HEK293 (cell line): ENCODE data around the gene ALDH3A1.

Experiments used
- CTCF ChIA-PET: fragments of 350-600 bp; formaldehyde crosslinking; extraction: SDS; loops from one replicate; lab custom pipeline; 2021; ENCODE audit warnings: antibody characterized with exemption; lab: Yijun Ruan, JAX
- POLR2A ChIA-PET: fragments of 300-600 bp; formaldehyde crosslinking; extraction: SDS; loops from one replicate; lab custom pipeline; 2020; ENCODE audit warnings: antibody characterized with exemption, inconsistent platforms; lab: Yijun Ruan, JAX
- H3K27ac ChIP-seq: fragments of 200-500 bp; sonication (Bioruptor generic); 2 replicates; pipeline ENCODE4 v1.5.1; 2014; ENCODE audit warnings: low read depth, low read length, control low read depth, inconsistent platforms; ENCODE audit errors: extremely low read depth
- H3K36me3 ChIP-seq, 2 experiments: fragments of 200-500 bp in 1 of 2; sonication (Bioruptor generic) in 1 of 2; 1 replicate in 1 of 2; 2 replicates in 1 of 2; pipeline ENCODE4 v1.5.1; 2014 to 2017; ENCODE audit warnings: inconsistent platforms in 2 of 2, low read length in 2 of 2; ENCODE audit not compliant: control insufficient read depth in 2 of 2, insufficient read depth in 1 of 2
- H3K4me1 ChIP-seq: fragments of 200-500 bp; sonication (Bioruptor generic); 2 replicates; pipeline ENCODE4 v1.5.1; 2014; ENCODE audit warnings: mild to moderate bottlenecking, low read length, inconsistent platforms; ENCODE audit not compliant: control insufficient read depth, insufficient read depth
- H3K4me3 ChIP-seq: 2 replicates; pipeline ENCODE4 v1.5.1; 2011; ENCODE audit warnings: low read depth, mild to moderate bottlenecking, control low read depth, low read length, moderate library complexity
- H3K9me3 ChIP-seq: fragments of 200-500 bp; sonication (Bioruptor generic); 2 replicates; pipeline ENCODE4 v1.5.1; 2014; ENCODE audit warnings: low read depth, low read length, inconsistent platforms; ENCODE audit not compliant: control insufficient read depth, insufficient read depth
- BCL11B ChIP-seq: fragments of 450-650 bp; formaldehyde crosslinking; IDR thresholded peaks from 2 replicates; pipeline ENCODE4 v1.5.1; 2016; ENCODE audit warnings: low read depth, missing biosample characterization, missing genetic modification characterization
- GLI4 ChIP-seq: fragments of 450-650 bp; formaldehyde crosslinking; IDR thresholded peaks from 2 replicates; pipeline ENCODE4 v1.5.1; 2016; ENCODE audit warnings: missing biosample characterization, missing genetic modification characterization
- MYNN ChIP-seq: fragments of 450-650 bp; formaldehyde crosslinking; IDR thresholded peaks from 2 replicates; pipeline ENCODE4 v1.5.1; 2016; ENCODE audit warnings: missing biosample characterization, missing genetic modification characterization, borderline replicate concordance
- TRIM28 ChIP-seq: IDR thresholded peaks from 2 replicates; pipeline ENCODE4 v1.6.1; 2011; ENCODE audit warnings: low read length, control low read depth, borderline replicate concordance
- ZBTB20 ChIP-seq: fragments of 450-650 bp; formaldehyde crosslinking; IDR thresholded peaks from 2 replicates; pipeline ENCODE4 v1.5.1; 2016; ENCODE audit warnings: missing biosample characterization, missing genetic modification characterization
- ZIC2 ChIP-seq: fragments of 450-650 bp; formaldehyde crosslinking; IDR thresholded peaks from 2 replicates; pipeline ENCODE4 v1.5.1; 2016; ENCODE audit warnings: missing biosample characterization, missing genetic modification characterization
- ZNF121 ChIP-seq: fragments of 450-650 bp; formaldehyde crosslinking; IDR thresholded peaks from 2 replicates; pipeline ENCODE4 v1.5.1; 2016; ENCODE audit warnings: missing biosample characterization, missing genetic modification characterization
- ZNF132 ChIP-seq: fragments of 450-650 bp; formaldehyde crosslinking; IDR thresholded peaks from 2 replicates; pipeline ENCODE4 v1.5.1; 2017; ENCODE audit warnings: missing biosample characterization, missing genetic modification characterization, borderline replicate concordance
- ZNF16 ChIP-seq: fragments of 450-650 bp; formaldehyde crosslinking; IDR thresholded peaks from 2 replicates; pipeline ENCODE4 v1.5.1; 2016; ENCODE audit warnings: low read depth, missing biosample characterization, missing genetic modification characterization
- ZNF350 ChIP-seq: fragments of 450-650 bp; formaldehyde crosslinking; IDR thresholded peaks from 2 replicates; pipeline ENCODE4 v1.5.0; 2017; ENCODE audit warnings: missing biosample characterization, mild to moderate bottlenecking, missing genetic modification characterization
- ZNF449 ChIP-seq: fragments of 450-650 bp; formaldehyde crosslinking; IDR thresholded peaks from 2 replicates; pipeline ENCODE4 v1.5.1; 2017; ENCODE audit warnings: missing biosample characterization, mild to moderate bottlenecking, missing genetic modification characterization, moderate library complexity
- ZNF473 ChIP-seq: fragments of 450-650 bp; formaldehyde crosslinking; IDR thresholded peaks from 2 replicates; pipeline ENCODE4 v1.5.1; 2017; ENCODE audit warnings: missing biosample characterization, missing genetic modification characterization
- ZNF513 ChIP-seq: fragments of 450-650 bp; IDR thresholded peaks from 2 replicates; pipeline ENCODE4 v1.5.1; 2018; ENCODE audit warnings: missing biosample characterization, missing genetic modification characterization
- ZNF580 ChIP-seq: fragments of 450-650 bp; formaldehyde crosslinking; IDR thresholded peaks from 2 replicates; pipeline ENCODE4 v1.5.1; 2016; ENCODE audit warnings: missing biosample characterization, missing genetic modification characterization
- ZNF621 ChIP-seq: fragments of 450-650 bp; formaldehyde crosslinking; IDR thresholded peaks from 2 replicates; pipeline ENCODE4 v1.5.1; 2017; ENCODE audit warnings: missing biosample characterization, missing genetic modification characterization
- ZNF707 ChIP-seq: fragments of 450-650 bp; formaldehyde crosslinking; IDR thresholded peaks from 2 replicates; pipeline ENCODE4 v1.5.1; 2016; ENCODE audit warnings: missing biosample characterization, missing genetic modification characterization
- ZNF776 ChIP-seq: fragments of 450-650 bp; formaldehyde crosslinking; IDR thresholded peaks from 2 replicates; pipeline ENCODE4 v1.5.0; 2017; ENCODE audit warnings: missing biosample characterization, missing genetic modification characterization, borderline replicate concordance
- ZSCAN16 ChIP-seq: fragments of 450-650 bp; formaldehyde crosslinking; IDR thresholded peaks from 2 replicates; pipeline ENCODE4 v1.5.1; 2016; ENCODE audit warnings: missing biosample characterization, missing genetic modification characterization
- ZSCAN30 ChIP-seq: fragments of 450-650 bp; IDR thresholded peaks from 2 replicates; pipeline ENCODE4 v1.5.1; 2018; ENCODE audit warnings: missing biosample characterization, mild to moderate bottlenecking, missing genetic modification characterization, moderate library complexity
- ZSCAN4 ChIP-seq: fragments of 450-650 bp; formaldehyde crosslinking; IDR thresholded peaks from 2 replicates; pipeline ENCODE4 v1.5.1; 2017; ENCODE audit warnings: missing biosample characterization, missing genetic modification characterization

ALDH3A1 gene

DNA sequence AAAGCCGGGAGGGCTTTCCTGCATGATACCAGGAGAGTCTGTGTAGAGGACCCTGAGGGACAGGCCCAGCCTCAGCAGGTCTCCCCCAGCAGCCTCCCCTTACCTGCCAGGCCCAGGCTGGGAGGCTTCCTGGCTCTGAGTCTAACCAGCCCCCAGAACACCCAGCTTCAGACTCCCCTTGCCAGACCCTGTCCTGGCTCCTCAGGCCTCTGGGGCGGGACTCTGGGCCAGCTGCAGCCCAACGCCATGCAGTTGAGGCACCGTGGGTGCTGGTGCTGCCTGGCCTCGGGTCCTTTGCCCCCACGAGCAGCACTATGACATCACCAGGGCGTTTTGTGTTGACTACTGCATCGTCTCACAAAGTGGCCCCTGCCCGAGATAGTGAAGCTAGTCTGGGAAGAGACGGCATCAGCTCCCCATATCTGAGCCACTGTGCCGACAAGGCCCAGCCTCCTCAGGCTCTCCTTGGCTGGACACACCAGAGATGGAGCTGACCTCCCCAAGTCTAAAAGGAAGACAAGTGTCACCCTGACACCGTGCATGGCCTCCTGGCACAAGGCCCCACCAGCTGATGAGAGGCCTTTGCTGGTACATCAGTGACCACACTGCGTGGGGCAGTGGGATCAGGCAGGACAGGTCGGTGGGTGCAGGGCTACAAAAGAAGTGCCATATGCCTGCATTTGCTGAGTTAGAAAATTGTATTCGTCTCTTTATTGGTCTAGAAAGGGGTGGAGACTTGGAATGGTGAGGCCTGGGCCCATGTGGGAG is 10.6 kb downstream of the ALDH3A1 start:
- Histone ChIP-seq H3K36me3 (no peaks in the 10 kb centered on the region), H3K9me3 (no peaks in the 10 kb centered on the region), H3K27ac (no peak overlapping the region), H3K4me1 (no peaks in the 10 kb centered on the region), H3K4me3 (no peak overlapping the region)
- CTCF ChIA-PET, result interaction anchor here (0.9 kb wide), 1 partner anchor 25 kb away, joined by 3 read pairs; no protein-coding TSS in a partner anchor
- TF ChIP-seq ZBTB20, result no peak
- TF ChIP-seq ZSCAN4, result no peak
- no peak for TF ChIP-seq ZNF121 (tag by site-specific recombination)
- POLR2A ChIA-PET, result interaction anchor here (0.6 kb wide), 1 partner anchor 14 kb away, joined by 3 read pairs; no protein-coding TSS in a partner anchor

- Histone ChIP-seq H3K4me1 (no peaks in the 10 kb centered on the region), H3K27ac (no peak overlapping the region), H3K4me3 (no peak overlapping the region), H3K9me3 (no peaks in the 10 kb centered on the region), H3K36me3 (no peaks in the 10 kb centered on the region)
- ChIA-PET POLR2A (no interaction called here), CTCF (interaction anchor here (0.7 to 2.8 kb wide), 3 partner anchors 9 to 80 kb away, joined by 3 to 15 read pairs (median 6); no protein-coding TSS in a partner anchor)
- TF ChIP-seq ZNF513 (tag by site-specific recombination) (no peak), ZNF449 (tag by site-specific recombination) (no peak), ZIC2 (no peak), TRIM28 (no peak), ZNF580 (tag by site-specific recombination) (no peak), ZNF350 (tag by site-specific recombination) (no peak)
Measured at GRCh38 chr17:19736071-19736470, 12.0 kb downstream of the ALDH3A1 start.

DNA sequence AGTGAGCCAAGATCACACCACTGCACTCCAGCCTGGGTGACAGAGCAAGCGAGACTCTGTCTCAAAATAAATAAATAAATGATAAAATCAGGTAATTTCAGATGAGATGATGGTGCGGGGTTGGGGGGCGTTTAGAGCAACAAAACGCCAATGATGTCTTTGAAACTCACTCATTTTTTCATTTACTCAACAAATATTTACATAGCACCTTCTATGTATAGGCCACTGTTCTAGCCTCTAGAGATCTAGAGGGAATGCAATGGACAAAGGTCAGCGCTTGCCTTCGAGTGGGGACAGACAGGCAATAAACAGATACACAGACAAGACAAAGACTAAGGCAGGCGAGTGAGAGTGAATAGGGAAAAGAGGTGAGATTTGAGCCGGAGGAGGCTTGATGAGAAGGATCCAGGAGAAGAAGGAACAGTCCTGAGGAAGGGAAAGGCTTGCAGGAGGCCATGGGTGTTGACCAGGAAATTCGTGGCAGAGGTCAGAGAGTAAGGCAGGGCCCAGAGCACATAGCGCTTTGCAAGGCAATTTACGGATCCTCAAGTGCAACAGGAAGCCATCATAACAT is 14.1 kb downstream of the ALDH3A1 start:
- POLR2A ChIA-PET, result no interaction called here
- H3K4me3 ChIP-seq, result no peak overlapping the region
- H3K4me1 ChIP-seq, result no peaks in the 10 kb centered on the region
- H3K36me3 ChIP-seq, result no peaks in the 10 kb centered on the region
- H3K9me3 ChIP-seq, result no peaks in the 10 kb centered on the region
- CTCF ChIA-PET, result interaction anchor here (1.0 to 2.8 kb wide), 4 partner anchors 11 to 221 kb away, joined by 3 to 15 read pairs (median 4); no protein-coding TSS in a partner anchor
- TF ChIP-seq ZNF16 (no peak), ZSCAN16 (tag by site-specific recombination) (no peak)
- no peak overlapping the region for H3K27ac ChIP-seq

DNA sequence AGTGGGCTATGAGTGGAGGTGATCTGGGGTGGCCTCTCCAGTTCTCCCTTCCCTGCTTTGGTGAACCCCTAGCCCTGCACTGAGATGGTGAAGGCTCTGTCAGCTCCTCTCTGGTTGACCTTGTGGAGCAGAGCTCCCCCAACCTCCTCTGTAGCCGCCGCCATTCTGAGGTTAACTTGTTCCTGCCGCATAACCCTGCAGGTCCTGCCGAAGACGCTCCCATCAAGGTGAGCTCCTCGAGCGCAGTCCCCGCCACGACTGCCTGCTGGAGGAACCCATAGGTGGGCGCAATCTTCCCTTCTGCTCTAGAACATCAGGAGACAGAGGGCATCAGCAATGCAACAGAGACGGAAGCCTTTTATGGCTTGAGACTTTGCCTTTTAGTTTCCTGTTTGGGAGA is 16.5 kb downstream of the ALDH3A1 start:
- H3K27ac ChIP-seq, result no peak overlapping the region
- CTCF ChIA-PET, result interaction anchor here (0.9 to 1.8 kb wide), 3 partner anchors 13 to 35 kb away, joined by 3 to 6 read pairs (median 6); no protein-coding TSS in a partner anchor
- 0 out of 2 replicates have a peak, but pooled peaks cover 2% of the 10 kb centered on the region for H3K4me1 ChIP-seq
- POLR2A ChIA-PET, result interaction anchor here (1.5 kb wide), 1 partner anchor 83 kb away, joined by 4 read pairs; the partner anchor contains the start of gene ALDH3A2
- no peaks in the 10 kb centered on the region for H3K36me3 ChIP-seq
- H3K4me3 ChIP-seq, result no peak overlapping the region
- H3K9me3 ChIP-seq, result no peaks in the 10 kb centered on the region
- TF ChIP-seq MYNN (tag by site-specific recombination), result no peak
- no peak for TF ChIP-seq ZNF132
- TF ChIP-seq GLI4 (tag by site-specific recombination), result no peak
- no peak for TF ChIP-seq ZNF621
- no peak for TF ChIP-seq ZNF473 (tag by site-specific recombination)
- TF ChIP-seq ZNF707 (tag by site-specific recombination), result no peak
- no peak for TF ChIP-seq ZSCAN30 (tag by site-specific recombination)
- TF ChIP-seq ZSCAN16 (tag by site-specific recombination), result no peak
- no peak for TF ChIP-seq ZNF776
- TF ChIP-seq BCL11B (tag by site-specific recombination), result no peak
